NB4 (cell line): Measurements from ENCODE around the gene ZSCAN10.
A peak's percentile ranks its signal among the peaks of the same experiment; 100 is the strongest.

Source experiments
- CTCF ChIP-seq: IDR thresholded peaks from one replicate; pipeline ENCODE4 v1.5.1; 2012; ENCODE audit warnings: low read depth, low read length
- MAX ChIP-seq: IDR thresholded peaks from 2 replicates; pipeline ENCODE4 v1.6.1; 2011; ENCODE audit warnings: low read depth, low read length
- MYC ChIP-seq: IDR thresholded peaks from 2 replicates; pipeline ENCODE4 v1.6.1; 2011; ENCODE audit warnings: low read depth, low read length
- POLR2A ChIP-seq: IDR thresholded peaks from 2 replicates; pipeline ENCODE4 v1.6.1; 2011; ENCODE audit warnings: mild to moderate bottlenecking; ENCODE audit not compliant: insufficient read length; ENCODE audit errors: extremely low read depth

GRCh38 chr16:3115561-3115960 lies 16.5 kb upstream of the ZSCAN10 start:
- no peak for TF ChIP-seq POLR2A
- TF ChIP-seq CTCF = peak; percentile 8
- no peak for TF ChIP-seq MAX
- TF ChIP-seq MYC = no peak
